Hepatic stellate cell (primary cell): ENCODE measurements around the gene TMEM209.
"Not testable (repeated sequence)": the region's sequence is repeated elsewhere in the genome, so short reads cannot be mapped to it uniquely, and the experiment has no call there.

Experiments used
- DNase-seq: peaks from one replicate; pipeline ENCODE4 v3.0.0; 2011; ENCODE audit warnings: low spot score

TMEM209 gene

GRCh38 chr7:130162196-130162595 lies 43.0 kb downstream of the TMEM209 start:
- no peak for DNase-seq

GRCh38 chr7:130160455-130160854 lies 44.8 kb downstream of the TMEM209 start:
- no peak for DNase-seq

DNA sequence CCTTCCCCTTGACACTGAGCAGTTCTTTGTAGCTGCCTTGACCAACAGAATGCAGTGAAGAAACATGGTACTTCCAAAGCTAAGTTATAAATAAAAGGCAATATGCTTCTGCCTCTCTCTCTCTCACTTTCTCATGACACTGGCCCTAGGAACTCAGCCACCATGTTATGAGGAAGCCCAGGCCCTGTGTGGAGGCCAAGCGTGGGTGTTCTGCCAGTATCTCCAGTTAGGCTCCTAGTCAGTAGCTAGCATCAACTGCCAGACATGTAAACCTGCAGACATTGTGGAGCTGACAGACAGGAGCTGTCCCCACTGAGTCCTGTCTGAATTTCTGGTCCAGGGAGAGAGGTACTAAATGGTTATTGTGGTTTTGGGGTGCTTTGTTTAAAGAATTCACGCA lies 45.2 kb downstream of the TMEM209 start:
- DNase-seq = no peak

DNA sequence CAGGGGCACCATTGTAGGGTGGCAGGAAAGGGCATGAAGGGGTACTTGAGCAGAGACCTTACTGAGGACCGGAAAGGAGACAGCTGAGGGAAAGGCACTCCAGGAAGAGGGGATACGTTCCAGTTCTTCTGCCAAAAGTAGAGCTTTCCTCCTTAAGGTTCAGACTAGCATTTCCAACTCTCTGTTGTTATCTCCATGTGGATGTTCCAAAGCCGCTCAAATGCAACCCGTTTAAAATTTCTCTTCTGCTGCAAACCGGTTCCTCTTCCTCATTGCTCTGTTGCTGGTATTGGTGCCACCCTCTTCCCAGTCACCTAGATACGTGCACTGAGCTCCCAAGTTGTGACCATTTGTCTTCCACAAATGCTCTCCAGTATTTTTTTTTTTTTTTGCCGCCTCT lies 47.5 kb downstream of the TMEM209 start:
- DNase-seq = no peak

DNA sequence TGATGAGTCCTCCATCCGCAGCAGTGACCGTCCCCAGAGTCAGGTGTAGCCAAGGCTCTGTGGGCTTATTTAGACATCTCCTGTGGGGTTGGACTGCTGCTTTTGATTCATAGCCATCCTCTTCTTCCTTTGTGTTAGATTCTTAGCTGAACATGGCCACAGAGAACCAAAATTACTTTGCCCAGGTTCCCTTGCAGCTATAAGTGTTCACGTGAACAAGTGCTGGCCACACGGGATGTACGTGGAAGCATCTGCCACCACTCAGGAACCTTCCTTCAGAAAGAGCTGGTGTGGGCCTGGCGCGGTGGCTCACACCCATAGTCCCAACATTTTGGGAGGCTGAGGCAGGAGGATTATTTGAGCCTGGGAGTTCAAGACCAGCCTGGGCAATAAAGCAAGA lies 49.1 kb downstream of the TMEM209 start:
- no peak for DNase-seq

DNA sequence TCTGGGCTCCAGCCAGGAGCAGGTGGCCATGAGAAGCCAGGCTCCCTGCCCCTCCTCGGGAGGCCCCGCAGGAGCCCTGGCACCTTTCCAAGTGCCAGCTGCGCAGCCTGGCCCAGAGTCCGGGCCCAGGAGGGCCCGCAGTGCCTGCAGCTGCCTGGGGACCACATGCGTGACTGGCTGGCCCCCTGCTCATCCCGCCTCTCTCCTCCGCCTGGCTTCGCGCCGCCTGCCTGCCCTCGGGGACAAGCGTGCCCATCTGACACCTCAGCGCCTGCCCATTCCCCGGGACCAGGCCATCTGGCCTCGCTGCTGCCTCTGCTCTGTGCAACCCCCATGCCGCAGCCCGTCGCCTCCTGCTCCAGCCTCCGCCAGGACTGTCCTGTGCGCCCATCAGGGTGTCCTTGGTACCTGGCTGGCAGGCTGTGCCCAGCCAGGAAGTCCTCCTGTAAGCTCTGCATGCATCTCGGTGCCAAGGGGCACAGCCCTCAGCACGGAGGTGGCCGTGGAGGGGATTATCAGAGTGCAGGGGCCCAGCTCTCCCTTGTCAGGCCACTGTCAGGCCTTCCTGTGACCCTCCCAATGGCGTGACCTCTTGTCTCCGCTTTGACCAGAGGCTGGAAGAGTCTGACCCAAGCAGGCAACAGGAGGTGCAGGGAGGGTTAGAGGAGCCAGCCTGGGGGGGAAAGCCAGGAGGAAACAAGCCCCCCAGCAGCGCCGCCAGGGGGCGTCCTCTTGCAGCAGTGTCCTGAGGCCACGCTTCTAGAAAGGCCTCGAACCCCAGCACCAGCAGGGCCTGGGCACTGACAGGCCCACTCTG lies 50.5 kb downstream of the TMEM209 start:
- no peak for DNase-seq

DNA sequence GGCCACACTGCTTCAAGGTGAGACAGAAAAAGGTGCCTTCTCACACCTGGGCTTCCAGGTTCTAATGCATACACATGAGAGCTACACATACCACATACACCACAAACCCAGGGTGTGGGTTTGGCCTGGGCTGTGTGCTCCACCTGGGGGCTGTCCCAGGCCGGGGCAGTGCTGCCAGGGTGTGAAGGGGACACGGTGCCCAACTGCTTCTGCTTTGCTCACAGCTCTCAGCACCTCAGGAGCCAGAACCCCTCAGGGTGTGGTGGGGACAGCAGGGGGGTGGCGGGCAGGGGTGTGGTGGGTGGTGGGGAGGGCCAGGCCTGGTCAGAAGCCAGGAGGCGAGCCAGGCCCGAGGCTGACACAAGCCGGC lies 51.1 kb downstream of the TMEM209 start:
- DNase-seq = no peak

GRCh38 chr7:130153211-130153908 lies 51.8 kb downstream of the TMEM209 start:
- DNase-seq = no peak

DNA sequence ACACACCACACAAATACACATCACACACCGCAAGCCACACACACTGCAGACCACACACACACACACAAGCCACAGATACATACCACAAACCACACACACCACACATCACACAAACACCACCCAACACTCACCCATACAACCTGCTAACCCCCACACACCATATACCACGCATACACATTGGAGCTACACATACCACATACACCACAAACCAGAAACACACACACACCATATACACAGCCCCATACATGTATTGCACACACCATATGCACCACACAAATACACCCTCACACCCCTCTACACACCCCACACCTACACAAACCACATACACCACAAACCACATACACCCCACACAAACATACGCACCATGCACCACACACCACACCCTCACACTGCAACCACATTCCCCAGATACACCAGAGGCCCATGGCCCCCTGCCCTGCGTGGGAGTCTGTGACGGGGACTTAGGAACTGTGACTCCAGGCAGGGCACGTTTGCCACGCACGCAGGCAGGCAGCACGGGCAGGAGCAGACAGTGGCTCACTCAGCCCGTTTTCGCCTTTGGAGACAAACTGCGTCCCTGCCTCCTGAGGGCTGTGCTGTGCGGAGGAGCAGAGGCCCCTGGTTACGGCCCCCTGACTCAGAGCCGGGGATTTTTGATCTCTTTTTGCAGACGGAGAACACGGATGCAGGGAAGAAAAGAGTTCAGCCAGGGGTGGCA lies 52.6 kb downstream of the TMEM209 start:
- peak; percentile 47 for DNase-seq

DNA sequence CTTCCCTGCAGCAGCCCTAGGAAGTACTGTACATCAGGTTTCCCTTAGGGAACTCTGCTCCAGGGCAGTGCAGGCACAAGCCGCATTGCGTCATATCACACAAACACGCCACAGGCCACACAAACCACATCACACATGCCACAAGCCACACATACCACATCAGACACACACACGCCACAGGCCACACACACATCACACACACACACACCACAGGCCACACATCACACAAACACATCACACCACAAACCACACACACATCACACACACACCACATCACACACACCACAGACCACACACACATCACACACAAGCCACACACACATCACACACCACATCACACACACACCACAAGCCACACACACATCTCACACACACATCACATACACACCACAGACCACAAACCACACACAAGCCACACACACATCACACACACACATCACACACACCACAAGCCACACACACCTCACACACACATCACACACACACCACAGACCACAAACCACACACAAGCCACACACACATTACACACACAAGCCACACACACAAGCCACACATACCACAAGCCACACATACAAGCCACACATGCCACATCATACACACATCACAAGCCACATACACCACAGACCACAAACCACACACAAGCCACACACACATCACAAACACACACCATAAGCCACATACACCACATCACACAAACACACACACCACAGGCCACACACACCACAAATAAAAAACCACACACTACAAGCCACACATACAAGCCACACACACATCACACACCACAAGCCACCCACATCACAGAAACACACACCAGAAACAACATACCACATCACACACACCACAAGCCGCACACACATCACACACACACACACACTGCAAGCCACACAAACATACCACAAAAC lies 53.4 kb downstream of the TMEM209 start:
- no peak for DNase-seq

- no peak for DNase-seq
Measured at GRCh38 chr7:130150587-130150986, 54.6 kb downstream of the TMEM209 start.

DNA sequence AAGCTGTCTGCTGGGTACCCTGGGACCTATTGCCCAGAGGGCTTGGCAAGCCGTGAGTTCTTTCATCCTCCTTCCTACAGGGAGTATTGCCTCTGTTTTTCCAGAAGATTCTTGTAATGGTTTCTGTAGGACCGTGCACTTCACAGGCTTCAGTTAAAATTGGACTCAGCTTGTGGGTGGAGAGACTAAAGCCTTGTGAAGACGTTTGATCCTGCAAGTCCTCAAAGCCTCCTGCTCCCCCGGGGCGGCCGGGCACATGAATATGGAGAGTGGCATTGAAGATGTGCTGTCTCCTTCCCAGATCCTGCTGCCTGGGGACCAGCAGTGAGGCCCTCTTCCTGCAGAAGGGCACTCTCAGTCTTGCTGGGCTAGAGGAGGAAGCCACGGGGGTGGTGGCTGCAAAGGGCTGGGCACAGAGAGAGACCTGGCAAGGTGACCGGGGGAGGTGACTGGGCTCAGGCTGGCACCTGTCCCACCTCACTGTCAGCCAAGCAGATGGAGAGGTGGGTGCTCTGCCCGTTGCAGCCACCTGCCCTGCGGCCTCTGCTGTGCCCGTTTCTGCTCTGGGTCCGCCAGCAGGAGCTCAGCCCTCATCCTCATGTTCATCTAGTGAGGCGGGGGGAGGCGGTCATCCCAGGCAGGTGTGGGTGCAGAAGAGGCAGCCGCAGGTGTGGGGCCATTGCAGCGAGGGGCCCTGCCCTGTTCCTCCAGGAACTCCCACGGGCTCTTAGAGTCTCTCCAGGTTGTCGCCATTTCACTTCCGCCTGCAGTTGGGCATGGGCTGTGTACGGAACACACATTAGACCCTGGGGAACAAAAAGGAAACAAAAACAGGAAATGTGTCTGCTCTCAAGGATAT lies 55.7 kb downstream of the TMEM209 start:
- no peak for DNase-seq

- no peak for DNase-seq
Measured at GRCh38 chr7:130148561-130148960, 56.6 kb downstream of the TMEM209 start.

- no peak for DNase-seq
Measured at GRCh38 chr7:130147710-130148325, 57.4 kb downstream of the TMEM209 start.

DNA sequence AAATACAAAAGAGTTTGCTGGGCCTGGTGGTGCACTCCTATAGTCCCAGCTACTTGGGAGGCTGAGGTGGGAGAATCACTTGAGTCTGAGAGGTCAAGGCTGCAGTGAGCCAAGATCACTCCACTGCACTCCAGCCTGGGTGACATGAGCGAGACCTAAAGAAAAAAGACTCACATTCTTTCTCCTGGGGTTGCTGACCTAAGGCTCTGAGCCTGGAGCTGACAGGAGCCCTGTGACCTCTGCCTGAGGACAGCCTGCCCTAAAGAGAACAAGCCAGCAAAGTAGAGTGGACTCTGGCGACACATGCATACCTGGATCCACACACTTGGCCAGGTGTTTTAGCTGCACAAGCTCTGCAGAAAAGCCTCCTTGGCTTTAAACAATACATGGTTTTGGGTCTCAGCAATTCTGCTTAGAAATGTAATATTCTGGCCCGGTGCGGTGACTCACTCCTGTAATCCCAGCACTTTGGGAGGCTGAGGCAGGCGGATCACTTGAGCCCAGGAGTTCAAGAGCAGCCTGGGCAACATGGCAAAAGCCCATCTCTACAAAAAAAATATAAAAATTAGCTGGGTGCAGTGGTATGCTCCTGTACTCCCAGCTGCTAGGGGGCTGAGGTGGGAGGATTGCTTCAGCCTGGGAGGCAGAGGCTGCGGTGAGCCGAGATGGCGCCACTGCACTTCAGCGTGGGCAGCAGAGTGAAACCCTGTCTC lies 58.4 kb downstream of the TMEM209 start:
- DNase-seq = no peak

- DNase-seq = not testable (repeated sequence)
Measured at GRCh38 chr7:130146142-130146541, 59.1 kb downstream of the TMEM209 start.

DNA sequence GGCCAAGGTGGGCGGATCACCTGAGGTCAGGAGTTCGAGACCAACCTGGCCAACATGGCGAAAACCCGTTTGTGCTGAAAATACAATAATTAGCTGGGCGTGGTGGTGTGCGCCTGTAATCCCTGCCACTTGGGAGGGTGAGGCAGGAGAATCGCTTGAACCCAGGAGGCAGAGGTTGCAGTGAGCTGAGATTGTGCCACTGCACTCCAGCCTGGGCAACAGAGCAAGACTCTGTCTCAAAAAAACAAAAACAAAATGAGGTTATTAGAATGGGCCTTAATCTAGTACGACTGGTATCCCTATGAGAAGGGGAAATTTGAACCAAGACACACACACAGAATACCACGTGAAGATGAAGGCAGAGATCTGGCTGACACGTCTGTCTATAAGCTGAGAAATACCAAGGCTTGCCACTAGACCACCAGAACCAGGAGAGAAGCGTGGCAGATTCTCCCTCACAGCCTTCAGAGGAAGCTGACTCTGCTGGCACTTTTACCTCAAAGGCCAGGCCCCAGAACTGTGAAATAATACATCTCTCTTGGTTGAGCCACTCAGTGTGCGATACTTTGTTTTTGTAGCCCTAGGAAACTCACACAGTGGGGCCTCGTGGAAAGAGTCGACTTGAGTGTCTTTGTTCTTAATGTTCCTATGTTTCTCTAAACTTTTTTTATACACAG lies 59.6 kb downstream of the TMEM209 start:
- no peak for DNase-seq

GRCh38 chr7:130144312-130145171 lies 60.7 kb downstream of the TMEM209 start:
- DNase-seq = peak; percentile 78
